Activated CD8-positive, alpha-beta T cell treated with anti-CD3 and anti-CD28 coated beads, Interleukin-2, amount 10 ng/mL, durations not matched to agents 7 days and 5 days (primary cell): ENCODE results near the gene FAF1. TPM values are rescaled to one million over a fixed set of nuclear protein-coding genes. Genes with fewer than 3 reads are reported as not detected.
"Not testable (repeated sequence)": the region's sequence is repeated elsewhere in the genome, so short reads cannot be mapped to it uniquely, and the experiment has no call there.

Source experiments
- ATAC-seq: fragments of 150-1000 bp; cut with Tn5 transposase; one replicate; pipeline ENCODE4 v1.10.0; 2021; ENCODE audit warnings: moderate library complexity
- CTCF ChIA-PET: fragments of 350-600 bp; sonication (Branson Sonifier 250); formaldehyde crosslinking; loops from one replicate; lab custom pipeline; 2021; ENCODE audit warnings: antibody characterized with exemption; lab: Charles Lee
- POLR2A ChIA-PET: fragments of 350-600 bp; sonication (Branson Sonifier 250); formaldehyde crosslinking; loops from one replicate; lab custom pipeline; 2021; ENCODE audit warnings: antibody characterized with exemption; lab: Charles Lee
- DNase-seq: peaks from one replicate; pipeline ENCODE4 v3.0.0-alpha.2; 2020
- H3K27ac Mint-ChIP-seq: one replicate; pipeline ENCODE4 v1.8.0; 2021; ENCODE audit warnings: mild to moderate bottlenecking, mixed read lengths
- H3K27me3 Mint-ChIP-seq: one replicate; pipeline ENCODE4 v1.8.0; 2021; ENCODE audit warnings: low read depth, mixed read lengths
- H3K36me3 Mint-ChIP-seq: one replicate; pipeline ENCODE4 v1.8.0; 2021; ENCODE audit warnings: low read depth, mixed read lengths
- H3K4me1 Mint-ChIP-seq: one replicate; pipeline ENCODE4 v1.8.0; 2021; ENCODE audit warnings: low read depth, mixed read lengths
- H3K4me3 Mint-ChIP-seq: one replicate; pipeline ENCODE4 v1.8.0; 2021; ENCODE audit warnings: mild to moderate bottlenecking, mixed read lengths
- H3K9me3 Mint-ChIP-seq: one replicate; pipeline ENCODE4 v1.8.0; 2022; ENCODE audit warnings: mixed read lengths; ENCODE audit not compliant: insufficient read depth
- total RNA-seq, 2 experiments: library from RNA; stranded (reverse); gene quantifications; one replicate each; pipeline ENCODE4 v1.2.3, GENCODE V29; 2021

FAF1 gene
- total RNA-seq, 2 experiments from 2014 or later = 95.6 to 104 TPM

- H3K27ac Mint-ChIP-seq, POLR2A ChIA-PET, H3K4me1 Mint-ChIP-seq, H3K27me3 Mint-ChIP-seq, ATAC-seq, DNase-seq, CTCF ChIA-PET, H3K4me3 Mint-ChIP-seq: not testable (repeated sequence)
- peaks cover 39% of the 10 kb centered on the region for H3K36me3 Mint-ChIP-seq
- peaks cover 18% of the 10 kb centered on the region for H3K9me3 Mint-ChIP-seq
Observed at GRCh38 chr1:50756543-50756942, 203.5 kb downstream of the FAF1 start.

- H3K4me3 Mint-ChIP-seq, CTCF ChIA-PET, H3K27ac Mint-ChIP-seq: not testable (repeated sequence)
Observed at GRCh38 chr1:50754764-50755163, 205.3 kb downstream of the FAF1 start.

GRCh38 chr1:50750021-50750619 is 209.9 kb downstream of the FAF1 start:
- Mint-ChIP-seq H3K27ac (no peak overlapping the region), H3K9me3 (no peaks in the 10 kb centered on the region), H3K27me3 (no peaks in the 10 kb centered on the region), H3K4me3 (no peak overlapping the region), H3K36me3 (peaks cover 19% of the 10 kb centered on the region), H3K4me1 (no peaks in the 10 kb centered on the region)
- CTCF ChIA-PET = interaction anchor here (1.0 to 1.1 kb wide), 2 partner anchors 41 to 123 kb away, joined by 3 read pairs; no protein-coding TSS in a partner anchor
- no peak for DNase-seq
- no peak for ATAC-seq
- POLR2A ChIA-PET = no interaction called here

More at GRCh38 chr1:50754764-50755163, 205.3 kb downstream of the FAF1 start:
- DNase-seq, ATAC-seq, H3K27me3 Mint-ChIP-seq, H3K4me1 Mint-ChIP-seq, POLR2A ChIA-PET: not testable (repeated sequence)
- Mint-ChIP-seq H3K36me3 (peaks cover 31% of the 10 kb centered on the region), H3K9me3 (peaks cover 13% of the 10 kb centered on the region)

- DNase-seq (no peak), ATAC-seq (no peak)
- H3K27me3 Mint-ChIP-seq = no peaks in the 10 kb centered on the region
- CTCF ChIA-PET = no interaction called here
- H3K27ac Mint-ChIP-seq = no peak overlapping the region
- H3K4me3 Mint-ChIP-seq = no peak overlapping the region
- H3K4me1 Mint-ChIP-seq = no peaks in the 10 kb centered on the region
- no peaks in the 10 kb centered on the region for H3K9me3 Mint-ChIP-seq
- H3K36me3 Mint-ChIP-seq = peaks cover 28% of the 10 kb centered on the region
- POLR2A ChIA-PET = no interaction called here
Observed at GRCh38 chr1:50747394-50747793, 212.7 kb downstream of the FAF1 start.

GRCh38 chr1:50742523-50742922 is 217.5 kb downstream of the FAF1 start:
- no peaks in the 10 kb centered on the region for H3K9me3 Mint-ChIP-seq
- ATAC-seq = no peak
- no peaks in the 10 kb centered on the region for H3K4me1 Mint-ChIP-seq
- no peaks in the 10 kb centered on the region for H3K27me3 Mint-ChIP-seq
- ChIA-PET POLR2A (no interaction called here), CTCF (no interaction called here)
- H3K4me3 Mint-ChIP-seq = no peak overlapping the region
- H3K36me3 Mint-ChIP-seq = peaks cover 33% of the 10 kb centered on the region
- no peak for DNase-seq
- no peak overlapping the region for H3K27ac Mint-ChIP-seq

GRCh38 chr1:50739125-50739524 is 220.9 kb downstream of the FAF1 start:
- Mint-ChIP-seq H3K4me3 (no peak overlapping the region), H3K4me1 (peaks cover under 1% of the 10 kb centered on the region), H3K36me3 (peaks cover 23% of the 10 kb centered on the region), H3K27ac (no peak overlapping the region), H3K27me3 (no peaks in the 10 kb centered on the region), H3K9me3 (no peaks in the 10 kb centered on the region)
- POLR2A ChIA-PET = no interaction called here
- CTCF ChIA-PET = no interaction called here
- ATAC-seq (no peak), DNase-seq (no peak)

GRCh38 chr1:50735443-50735842 is 224.6 kb downstream of the FAF1 start:
- H3K9me3 Mint-ChIP-seq = no peaks in the 10 kb centered on the region
- H3K27me3 Mint-ChIP-seq = no peaks in the 10 kb centered on the region
- ChIA-PET CTCF (interaction anchor here (0.7 to 1.6 kb wide), 7 partner anchors 11 to 115 kb away, joined by 3 to 5 read pairs (median 3); no protein-coding TSS in a partner anchor), POLR2A (no interaction called here)
- peaks cover 17% of the 10 kb centered on the region for H3K4me1 Mint-ChIP-seq
- DNase-seq = no peak
- no peak for ATAC-seq
- H3K36me3 Mint-ChIP-seq = peaks cover 23% of the 10 kb centered on the region
- no peak overlapping the region for H3K4me3 Mint-ChIP-seq
- no peak overlapping the region for H3K27ac Mint-ChIP-seq

- DNase-seq, H3K27me3 Mint-ChIP-seq, POLR2A ChIA-PET, H3K4me3 Mint-ChIP-seq, H3K9me3 Mint-ChIP-seq, ATAC-seq, H3K27ac Mint-ChIP-seq: not testable (repeated sequence)
- Mint-ChIP-seq H3K36me3 (peaks cover 22% of the 10 kb centered on the region), H3K4me1 (peaks cover 24% of the 10 kb centered on the region)
- CTCF ChIA-PET = interaction anchor here (1.5 kb wide), 1 partner anchor 47 kb away, joined by 3 read pairs; no protein-coding TSS in a partner anchor
Observed at GRCh38 chr1:50727578-50727977, 232.5 kb downstream of the FAF1 start.

GRCh38 chr1:50724626-50725286 is 235.3 kb downstream of the FAF1 start:
- Mint-ChIP-seq H3K27ac (peak overlapping the region; percentile 83), H3K27me3 (no peaks in the 10 kb centered on the region), H3K36me3 (peaks cover 25% of the 10 kb centered on the region), H3K9me3 (no peaks in the 10 kb centered on the region), H3K4me3 (no peak overlapping the region), H3K4me1 (peaks cover 22% of the 10 kb centered on the region)
- no peak for DNase-seq
- ATAC-seq = peak; percentile 84
- POLR2A ChIA-PET = no interaction called here
- CTCF ChIA-PET = interaction anchor here (1.1 to 1.7 kb wide), 5 partner anchors 9 to 20 kb away, joined by 3 to 6 read pairs (median 4); no protein-coding TSS in a partner anchor

GRCh38 chr1:50720457-50721053 is 239.5 kb downstream of the FAF1 start:
- no peak overlapping the region for H3K27ac Mint-ChIP-seq
- peaks cover 33% of the 10 kb centered on the region for H3K36me3 Mint-ChIP-seq
- ATAC-seq (no peak), DNase-seq (no peak)
- H3K4me1 Mint-ChIP-seq = peaks cover 20% of the 10 kb centered on the region
- ChIA-PET CTCF (interaction anchor here (0.9 kb wide), 1 partner anchor 17 kb away, joined by 3 read pairs; no protein-coding TSS in a partner anchor), POLR2A (no interaction called here)
- no peaks in the 10 kb centered on the region for H3K27me3 Mint-ChIP-seq
- H3K9me3 Mint-ChIP-seq = no peaks in the 10 kb centered on the region
- no peak overlapping the region for H3K4me3 Mint-ChIP-seq

GRCh38 chr1:50719126-50719525 is 240.9 kb downstream of the FAF1 start:
- ATAC-seq = no peak
- H3K27me3 Mint-ChIP-seq = no peaks in the 10 kb centered on the region
- peaks cover 32% of the 10 kb centered on the region for H3K36me3 Mint-ChIP-seq
- peaks cover 7% of the 10 kb centered on the region for H3K4me1 Mint-ChIP-seq
- H3K27ac Mint-ChIP-seq = no peak overlapping the region
- DNase-seq = no peak
- POLR2A ChIA-PET = no interaction called here
- no peaks in the 10 kb centered on the region for H3K9me3 Mint-ChIP-seq
- CTCF ChIA-PET = interaction anchor here (1.5 kb wide), 1 partner anchor 15 kb away, joined by 5 read pairs; no protein-coding TSS in a partner anchor
- no peak overlapping the region for H3K4me3 Mint-ChIP-seq

GRCh38 chr1:50717327-50717726 is 242.7 kb downstream of the FAF1 start:
- H3K4me1 Mint-ChIP-seq = no peaks in the 10 kb centered on the region
- no peak for DNase-seq
- peaks cover 23% of the 10 kb centered on the region for H3K36me3 Mint-ChIP-seq
- ChIA-PET CTCF (no interaction called here), POLR2A (no interaction called here)
- no peaks in the 10 kb centered on the region for H3K9me3 Mint-ChIP-seq
- no peak overlapping the region for H3K4me3 Mint-ChIP-seq
- H3K27me3 Mint-ChIP-seq = no peaks in the 10 kb centered on the region
- no peak for ATAC-seq
- H3K27ac Mint-ChIP-seq = no peak overlapping the region
